HepG2 (cell line): Measurements from ENCODE around the gene LIMK2. TPM values are rescaled to one million over a fixed set of nuclear protein-coding genes. Genes with fewer than 3 reads are reported as not detected.

Source experiments
- BCL6 ChIP-seq: IDR thresholded peaks from 2 replicates; pipeline ENCODE4 v1.6.1; 2016; ENCODE audit warnings: missing genetic modification reagents, missing compliant biosample characterization
- CEBPG ChIP-seq: IDR thresholded peaks from 2 replicates; pipeline ENCODE4 v1.6.1; 2016
- ERF ChIP-seq: IDR thresholded peaks from 2 replicates; pipeline ENCODE4 v1.6.1; 2018; ENCODE audit warnings: missing biosample characterization, missing genetic modification reagents
- GLMP ChIP-seq: sonication (generic); formaldehyde crosslinking; IDR thresholded peaks from 2 replicates; pipeline ENCODE4 v1.9.0; 2021; ENCODE audit warnings: missing genetic modification reagents, mild to moderate bottlenecking, borderline replicate concordance
- GMEB2 ChIP-seq: IDR thresholded peaks from 2 replicates; pipeline ENCODE4 v1.6.1; 2016; ENCODE audit warnings: missing biosample characterization, missing genetic modification reagents, low read depth
- HNF1A ChIP-seq, 2 experiments: sonication (generic) in 1 of 2; formaldehyde crosslinking in 1 of 2; IDR thresholded peaks; 2 replicates each; pipeline versions ENCODE4 v1.4.0 to v1.6.1; 2016 to 2020; ENCODE audit warnings: borderline replicate concordance in 1 of 2, low read depth in 1 of 2, mild to moderate bottlenecking in 1 of 2, missing genetic modification reagents in 1 of 2
- KLF6 ChIP-seq: IDR thresholded peaks from 2 replicates; pipeline ENCODE4 v1.8.0; 2016; ENCODE audit warnings: missing biosample characterization, missing genetic modification reagents
- MAFG ChIP-seq: sonication (generic); formaldehyde crosslinking; IDR thresholded peaks from 2 replicates; pipeline ENCODE4 v1.5.1; 2020; ENCODE audit warnings: mild to moderate bottlenecking, missing genetic modification reagents
- MTERF4 ChIP-seq: sonication (generic); formaldehyde crosslinking; IDR thresholded peaks from 2 replicates; pipeline ENCODE4 v1.8.0; 2023; ENCODE audit warnings: mild to moderate bottlenecking, missing genetic modification reagents
- RFX5 ChIP-seq: IDR thresholded peaks from 2 replicates; pipeline ENCODE4 v1.6.1; 2011; ENCODE audit warnings: low read depth, low read length, improper control_type of control experiment
- SAFB2 ChIP-seq: sonication (generic); formaldehyde crosslinking; IDR thresholded peaks from 2 replicates; pipeline ENCODE4 v1.5.1; 2020; ENCODE audit warnings: missing genetic modification reagents, low read depth, mild to moderate bottlenecking, borderline replicate concordance
- SMARCE1 ChIP-seq: fragments of 450-650 bp; IDR thresholded peaks from 2 replicates; pipeline ENCODE4 v1.6.1; 2017; ENCODE audit warnings: borderline replicate concordance
- SMYD3 ChIP-seq: sonication (generic); formaldehyde crosslinking; IDR thresholded peaks from 2 replicates; pipeline ENCODE4 v1.8.1; 2023; ENCODE audit warnings: mild to moderate bottlenecking, missing genetic modification reagents
- TBP ChIP-seq: sonication (generic); formaldehyde crosslinking; IDR thresholded peaks from 2 replicates; pipeline ENCODE4 v1.5.0; 2020; ENCODE audit warnings: missing genetic modification reagents
- ZBTB26 ChIP-seq: IDR thresholded peaks from 2 replicates; pipeline ENCODE4 v1.6.1; 2016; ENCODE audit warnings: missing compliant biosample characterization, missing genetic modification reagents, borderline replicate concordance
- ZBTB39 ChIP-seq: sonication (generic); formaldehyde crosslinking; IDR thresholded peaks from 2 replicates; pipeline ENCODE4 v1.5.0; 2020; ENCODE audit warnings: missing genetic modification reagents
- ZNF430 ChIP-seq: sonication (generic); formaldehyde crosslinking; IDR thresholded peaks from 2 replicates; pipeline ENCODE4 v1.9.0; 2021; ENCODE audit warnings: mild to moderate bottlenecking, missing genetic modification reagents
- ZNF562 ChIP-seq: sonication (generic); formaldehyde crosslinking; IDR thresholded peaks from 2 replicates; pipeline ENCODE4 v1.8.0; 2022; ENCODE audit warnings: missing genetic modification reagents, borderline replicate concordance
- polyA plus RNA-seq, 8 experiments: library from polyadenylated mRNA; depleted of rRNA in 3 of 8; stranded (reverse) in 7 of 8; unstranded in 1 of 8; fragments of >200 nt; fragmentation: Illumina TruSeq in 4 of 8; extraction: Trizol in 4 of 8; gene quantifications; 2 replicates each; pipeline versions ENCODE4 v1.2.1 to v1.2.3, GENCODE V29; 2011 to 2016; ENCODE audit warnings: low read depth in 4 of 8, missing spikeins in 1 of 8, mixed read lengths in 1 of 8; ENCODE audit not compliant: insufficient read depth in 1 of 8
- total RNA-seq, 5 experiments: library from RNA; depleted of rRNA; stranded (reverse); fragments of >200 nt; fragmentation: Illumina TruSeq; extraction: Trizol; gene quantifications; 2 replicates each; pipeline ENCODE4 v1.2.3, GENCODE V29; 2016; ENCODE audit warnings: low read depth in 1 of 5

The LIMK2 gene
- total and polyA plus RNA-seq, 2 of the 13 experiments (the other 11 are each of a cell fraction or from before 2014, with no cell fraction given) = 20.9 to 29.8 TPM

- TF ChIP-seq TBP (CRISPR knock-in tag) (no peak), MTERF4 (CRISPR knock-in tag) (no peak), SAFB2 (CRISPR knock-in tag) (no peak), GLMP (CRISPR knock-in tag) (no peak), MAFG (CRISPR knock-in tag) (no peak), ZNF562 (no peak), ZNF430 (CRISPR knock-in tag) (no peak), RFX5 (peak; percentile 39; the same call in 1 of the 2 replicates), BCL6 (CRISPR knock-in tag) (no peak), ZBTB39 (no peak), KLF6 (no peak), SMARCE1 (no peak), SMYD3 (no peak), CEBPG (CRISPR knock-in tag) (peak; percentile 95), ZBTB26 (CRISPR knock-in tag) (no peak), GMEB2 (no peak), ERF (CRISPR knock-in tag) (no peak), HNF1A (IDR thresholded peaks at IDR 0.05; ENCODE audit: low read depth) (no peak), HNF1A (CRISPR knock-in tag; IDR thresholded peaks at IDR 0.05; ENCODE audit: borderline replicate concordance) (no peak)
These were observed 38.9 kb downstream of the LIMK2 start (continued) for GRCh38 chr22:31250740-31251600.
